Epithelial cell of prostate (primary cell): ENCODE data around the gene CDC42BPB.

ENCODE experiments used
- DNase-seq: peaks from one replicate; pipeline ENCODE4 v3.0.0-alpha.2; 2011; ENCODE audit warnings: low read depth, low spot score
- H3K27ac ChIP-seq: fragments of 450-650 bp; 2 replicates; pipeline ENCODE4 v1.5.1; 2017; ENCODE audit warnings: mild to moderate bottlenecking

The CDC42BPB gene

GRCh38 chr14:102922490-102923200 is 134.7 kb downstream of the CDC42BPB start, which contains the start of gene AMN:
TSS of gene AMN (plus strand) at chr14:102922663. CDS start at chr14:102922689, 26 bp downstream.
- H3K27ac ChIP-seq = no peak within 1 kb of the TSS
- no peak for DNase-seq

GRCh38 chr14:102920998-102921304 is 136.4 kb downstream of the CDC42BPB start:
- H3K27ac ChIP-seq = no peak overlapping the region
- no peak for DNase-seq

GRCh38 chr14:102920273-102920997 is 136.9 kb downstream of the CDC42BPB start:
- no peak overlapping the region for H3K27ac ChIP-seq
- no peak for DNase-seq

GRCh38 chr14:102918438-102918837 is 138.9 kb downstream of the CDC42BPB start:
- no peak for DNase-seq
- no peak overlapping the region for H3K27ac ChIP-seq

GRCh38 chr14:102917469-102918211 is 139.7 kb downstream of the CDC42BPB start:
- H3K27ac ChIP-seq = no peak overlapping the region
- DNase-seq = no peak

- H3K27ac ChIP-seq = no peak overlapping the region
- DNase-seq = no peak
These were observed 140.3 kb downstream of the CDC42BPB start for GRCh38 chr14:102917056-102917385.

- DNase-seq = no peak
- no peak overlapping the region for H3K27ac ChIP-seq
These were observed 140.8 kb downstream of the CDC42BPB start for GRCh38 chr14:102916347-102917055.

GRCh38 chr14:102915292-102916110 is 141.8 kb downstream of the CDC42BPB start:
- DNase-seq = no peak
- no peak overlapping the region for H3K27ac ChIP-seq

- no peak for DNase-seq
- no peak overlapping the region for H3K27ac ChIP-seq
These were observed 142.7 kb downstream of the CDC42BPB start for GRCh38 chr14:102914474-102915291.

- DNase-seq = no peak
These were observed 143.8 kb downstream of the CDC42BPB start for GRCh38 chr14:102913341-102914211.

GRCh38 chr14:102911991-102912761 is 145.2 kb downstream of the CDC42BPB start:
- no peak for DNase-seq
- H3K27ac ChIP-seq = no peak overlapping the region

More at GRCh38 chr14:102913341-102914211, 143.8 kb downstream of the CDC42BPB start:
- H3K27ac ChIP-seq = no peak overlapping the region

GRCh38 chr14:102911541-102911951 is 145.8 kb downstream of the CDC42BPB start:
- no peak for DNase-seq
- H3K27ac ChIP-seq = no peak overlapping the region

- no peak for DNase-seq
- no peak overlapping the region for H3K27ac ChIP-seq
These were observed 146.9 kb downstream of the CDC42BPB start for GRCh38 chr14:102910442-102910841.

GRCh38 chr14:102909911-102910310 is 147.4 kb downstream of the CDC42BPB start:
- no peak overlapping the region for H3K27ac ChIP-seq
- DNase-seq = no peak

GRCh38 chr14:102909462-102909861 is 147.9 kb downstream of the CDC42BPB start:
- no peak for DNase-seq
- no peak overlapping the region for H3K27ac ChIP-seq

- DNase-seq = no peak
- no peak overlapping the region for H3K27ac ChIP-seq
These were observed 148.4 kb downstream of the CDC42BPB start for GRCh38 chr14:102908766-102909455.
